ENCODE data around the gene ADAMTSL2. TPM values are rescaled to one million over a fixed set of nuclear protein-coding genes. Genes with fewer than 3 reads are reported as not detected.

ADAMTSL2 gene
- total RNA-seq, 2 donors from 2014 or later, result 4.9 to 27.7 TPM

GRCh38 chr9:133547116-133547515 is 12.6 kb downstream of the ADAMTSL2 start:
- H3K4me1 ChIP-seq, result peaks cover 0 to 35% of the 10 kb centered on the region in 2 donors

GRCh38 chr9:133551446-133551845 is 16.9 kb downstream of the ADAMTSL2 start:
- H3K9me3 ChIP-seq, result no peaks in the 10 kb centered on the region
- DNase-seq (ENCODE audit: low spot score), result no peak
- H3K4me3 ChIP-seq, result no peak overlapping the region
- H3K36me3 ChIP-seq, result no peaks in the 10 kb centered on the region
- peaks cover 0 to 6% of the 10 kb centered on the region in 2 donors for H3K4me1 ChIP-seq
- TF ChIP-seq CTCF (IDR thresholded peaks at IDR 0.05), result no peak
- H3K27ac ChIP-seq, result no peak overlapping the region
- H3K27me3 ChIP-seq, result no peaks in the 10 kb centered on the region

More at GRCh38 chr9:133547116-133547515, 12.6 kb downstream of the ADAMTSL2 start:
- DNase-seq (ENCODE audit: low spot score), result no peak
- no peaks in the 10 kb centered on the region for H3K9me3 ChIP-seq
- TF ChIP-seq CTCF (IDR thresholded peaks at IDR 0.05), result no peak
- H3K4me3 ChIP-seq, result no peak overlapping the region
- H3K27me3 ChIP-seq, result no peaks in the 10 kb centered on the region
- H3K36me3 ChIP-seq, result no peaks in the 10 kb centered on the region
- no peak overlapping the region for H3K27ac ChIP-seq

- Histone ChIP-seq H3K4me3 (no peak overlapping the region), H3K27me3 (no peaks in the 10 kb centered on the region), H3K36me3 (no peaks in the 10 kb centered on the region), H3K27ac (no peak overlapping the region), H3K4me1 (peaks cover 0 to 1% of the 10 kb centered on the region in 2 donors), H3K9me3 (no peaks in the 10 kb centered on the region)
- no peak for DNase-seq (ENCODE audit: low spot score)
- TF ChIP-seq CTCF (IDR thresholded peaks at IDR 0.05), result no peak
These were observed 17.7 kb downstream of the ADAMTSL2 start for GRCh38 chr9:133552236-133552635.

GRCh38 chr9:133553123-133553522 is 18.6 kb downstream of the ADAMTSL2 start:
- Histone ChIP-seq H3K27ac (no peak overlapping the region), H3K36me3 (no peaks in the 10 kb centered on the region), H3K27me3 (no peaks in the 10 kb centered on the region), H3K4me1 (peaks cover 0 to 10% of the 10 kb centered on the region in 2 donors), H3K4me3 (no peak overlapping the region), H3K9me3 (no peaks in the 10 kb centered on the region)
- TF ChIP-seq CTCF (IDR thresholded peaks at IDR 0.05), result no peak
- DNase-seq (ENCODE audit: low spot score), result no peak

- H3K36me3 ChIP-seq, result no peaks in the 10 kb centered on the region
- no peaks in the 10 kb centered on the region for H3K27me3 ChIP-seq
- no peaks in the 10 kb centered on the region for H3K9me3 ChIP-seq
- no peak overlapping the region for H3K4me3 ChIP-seq
- H3K4me1 ChIP-seq, result peaks cover 0 to 20% of the 10 kb centered on the region in 2 donors
- TF ChIP-seq CTCF (IDR thresholded peaks at IDR 0.05), result no peak
- H3K27ac ChIP-seq, result no peak overlapping the region
- DNase-seq (ENCODE audit: low spot score), result no peak
These were observed 19.6 kb downstream of the ADAMTSL2 start for GRCh38 chr9:133553973-133554713.

GRCh38 chr9:133554729-133555128 is 20.2 kb downstream of the ADAMTSL2 start:
- H3K27ac ChIP-seq, result no peak overlapping the region
- H3K36me3 ChIP-seq, result no peaks in the 10 kb centered on the region
- H3K9me3 ChIP-seq, result no peaks in the 10 kb centered on the region
- no peak for DNase-seq (ENCODE audit: low spot score)
- H3K4me3 ChIP-seq, result no peak overlapping the region
- no peaks in the 10 kb centered on the region for H3K27me3 ChIP-seq
- TF ChIP-seq CTCF (IDR thresholded peaks at IDR 0.05), result no peak
- peaks cover 0 to 26% of the 10 kb centered on the region in 2 donors for H3K4me1 ChIP-seq
